Fibroblast of villous mesenchyme (primary cell): ENCODE measurements around the gene CAPN13. TPM values are rescaled to one million over a fixed set of nuclear protein-coding genes. Genes with fewer than 3 reads are reported as not detected.

Experiments
- DNase-seq: peaks from one replicate; pipeline ENCODE4 v3.0.0-alpha.2; 2010; ENCODE audit warnings: low read depth
- H3K4me3 ChIP-seq: 2 replicates; pipeline ENCODE4 v1.5.1; 2011; ENCODE audit warnings: low read depth, mild to moderate bottlenecking, low read length
- total RNA-seq: library from RNA; depleted of rRNA; stranded (reverse); fragments of >200 nt; gene quantifications from 2 replicates; pipeline ENCODE4 v1.2.3, GENCODE V29; 2012
- TF ChIP-seq, protein P1 (sequence below): IDR thresholded peaks from 2 replicates; pipeline ENCODE4 v1.5.1; 2012; ENCODE audit warnings: low read depth, mild to moderate bottlenecking, low read length; ENCODE audit not compliant: insufficient read depth

The CAPN13 gene
- total RNA-seq, 1 donor = not detected

DNA sequence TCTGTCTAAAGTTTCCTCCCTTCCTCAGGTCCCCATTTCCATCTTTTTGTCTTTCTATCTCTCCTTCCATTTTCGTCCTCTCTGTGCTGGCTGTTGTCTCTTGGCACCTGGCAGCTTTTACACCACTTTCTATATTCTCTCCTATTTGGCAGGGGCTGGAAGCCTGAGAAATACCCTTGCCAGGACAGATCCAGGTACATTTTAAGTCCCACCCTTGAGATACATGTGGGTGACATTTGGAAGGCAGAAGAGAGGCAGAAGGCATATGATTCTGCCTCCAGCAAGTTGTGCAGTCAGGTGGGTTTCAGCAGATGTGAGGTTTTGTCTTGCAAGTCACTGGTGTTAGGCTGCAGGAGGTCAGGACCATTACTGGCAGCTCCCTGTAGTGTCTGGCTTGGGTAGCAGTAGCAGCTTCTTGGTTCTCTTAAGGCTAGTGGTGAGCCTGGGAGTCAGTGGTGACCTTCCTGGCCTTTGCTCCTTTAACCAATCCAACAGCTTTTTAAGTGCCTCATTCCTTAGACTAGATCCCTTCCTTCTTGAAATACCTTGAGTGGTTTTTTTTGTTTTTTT lies 90.1 kb downstream of the CAPN13 start:
- DNase-seq = no peak
- TF ChIP-seq, protein P1, sequence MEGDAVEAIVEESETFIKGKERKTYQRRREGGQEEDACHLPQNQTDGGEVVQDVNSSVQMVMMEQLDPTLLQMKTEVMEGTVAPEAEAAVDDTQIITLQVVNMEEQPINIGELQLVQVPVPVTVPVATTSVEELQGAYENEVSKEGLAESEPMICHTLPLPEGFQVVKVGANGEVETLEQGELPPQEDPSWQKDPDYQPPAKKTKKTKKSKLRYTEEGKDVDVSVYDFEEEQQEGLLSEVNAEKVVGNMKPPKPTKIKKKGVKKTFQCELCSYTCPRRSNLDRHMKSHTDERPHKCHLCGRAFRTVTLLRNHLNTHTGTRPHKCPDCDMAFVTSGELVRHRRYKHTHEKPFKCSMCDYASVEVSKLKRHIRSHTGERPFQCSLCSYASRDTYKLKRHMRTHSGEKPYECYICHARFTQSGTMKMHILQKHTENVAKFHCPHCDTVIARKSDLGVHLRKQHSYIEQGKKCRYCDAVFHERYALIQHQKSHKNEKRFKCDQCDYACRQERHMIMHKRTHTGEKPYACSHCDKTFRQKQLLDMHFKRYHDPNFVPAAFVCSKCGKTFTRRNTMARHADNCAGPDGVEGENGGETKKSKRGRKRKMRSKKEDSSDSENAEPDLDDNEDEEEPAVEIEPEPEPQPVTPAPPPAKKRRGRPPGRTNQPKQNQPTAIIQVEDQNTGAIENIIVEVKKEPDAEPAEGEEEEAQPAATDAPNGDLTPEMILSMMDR = no peak
- H3K4me3 ChIP-seq = no peak overlapping the region

DNA sequence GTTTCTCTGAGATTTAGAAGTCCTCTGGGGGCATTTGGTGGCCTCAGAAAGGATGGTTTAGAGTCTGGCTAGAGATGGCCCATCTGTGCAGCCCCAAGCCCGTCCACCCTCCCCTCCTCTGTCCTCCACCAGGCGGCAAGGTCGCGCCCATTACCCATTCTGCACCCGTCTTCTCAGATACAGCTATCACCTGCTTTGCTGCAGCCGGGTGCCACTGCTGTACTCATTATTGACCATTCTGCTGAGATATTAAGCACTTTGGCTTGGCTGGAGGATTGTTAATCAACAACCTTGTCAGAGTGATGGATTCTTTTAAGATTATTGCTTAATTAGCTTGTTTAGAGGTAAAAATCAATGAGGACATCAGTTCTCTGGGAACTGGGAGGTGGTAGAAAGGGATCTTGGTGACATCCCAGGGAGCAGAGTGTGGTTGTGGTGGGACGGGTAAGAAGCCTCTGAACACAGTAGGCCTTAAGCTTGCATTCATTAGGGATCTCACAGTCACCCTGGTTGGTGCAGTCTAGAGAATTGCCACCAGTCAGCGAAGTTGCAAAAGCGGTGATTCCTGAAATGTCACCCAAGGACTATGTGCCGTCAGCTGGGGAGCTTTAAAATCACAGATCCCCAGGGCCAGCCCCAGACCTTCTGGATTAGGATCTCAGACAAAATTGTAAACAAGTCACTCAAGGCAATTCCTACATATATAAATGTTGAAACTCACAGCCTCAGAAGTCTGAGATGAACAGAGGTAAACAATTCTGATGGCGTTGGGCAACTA lies 90.9 kb downstream of the CAPN13 start:
- DNase-seq = peak; percentile 5
- H3K4me3 ChIP-seq = no peak overlapping the region
- TF ChIP-seq, protein P1 = no peak

DNA sequence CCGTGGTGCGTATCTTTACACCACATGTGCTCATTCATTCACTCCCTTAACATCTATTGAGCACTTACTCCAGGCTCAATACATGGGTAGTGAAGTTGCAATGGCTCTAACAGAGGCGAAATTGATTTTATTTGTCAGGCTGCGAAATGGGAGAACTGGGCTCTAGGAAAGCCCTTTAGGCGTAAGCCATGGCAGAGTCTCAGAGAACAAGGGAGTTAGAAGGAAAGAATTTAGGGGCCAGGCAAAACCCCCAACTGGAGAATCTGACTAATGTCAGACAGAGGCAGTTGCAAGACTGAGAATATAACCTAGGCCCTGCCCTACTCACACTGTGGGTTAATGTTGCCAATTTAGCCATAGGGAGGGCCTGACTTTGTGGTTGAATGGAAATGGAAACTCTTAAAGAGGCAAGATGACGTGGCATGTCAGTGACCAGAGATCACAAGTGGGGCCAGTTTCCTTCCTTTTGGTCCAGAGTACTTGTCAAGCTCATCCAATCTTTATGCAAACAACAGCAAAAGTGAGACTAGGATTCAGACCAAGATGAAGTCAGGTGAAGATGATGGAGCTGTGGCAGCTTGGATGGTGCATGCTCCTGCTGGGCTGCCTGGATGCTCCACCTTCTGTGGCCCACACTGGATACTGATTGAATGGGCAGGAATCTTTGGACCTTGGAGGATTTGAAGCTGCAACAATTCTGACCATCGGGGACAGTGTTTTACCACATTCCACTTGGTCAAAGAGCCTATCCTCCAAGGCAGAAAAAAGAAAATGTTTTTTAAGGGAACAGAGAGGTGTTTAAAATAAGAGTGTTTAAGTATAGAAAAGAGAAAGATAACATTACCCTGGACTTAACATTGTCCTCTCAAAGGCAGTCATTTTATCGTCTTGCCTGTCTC lies 92.2 kb downstream of the CAPN13 start:
- TF ChIP-seq, protein P1 = no peak
- DNase-seq = no peak
- no peak overlapping the region for H3K4me3 ChIP-seq

DNA sequence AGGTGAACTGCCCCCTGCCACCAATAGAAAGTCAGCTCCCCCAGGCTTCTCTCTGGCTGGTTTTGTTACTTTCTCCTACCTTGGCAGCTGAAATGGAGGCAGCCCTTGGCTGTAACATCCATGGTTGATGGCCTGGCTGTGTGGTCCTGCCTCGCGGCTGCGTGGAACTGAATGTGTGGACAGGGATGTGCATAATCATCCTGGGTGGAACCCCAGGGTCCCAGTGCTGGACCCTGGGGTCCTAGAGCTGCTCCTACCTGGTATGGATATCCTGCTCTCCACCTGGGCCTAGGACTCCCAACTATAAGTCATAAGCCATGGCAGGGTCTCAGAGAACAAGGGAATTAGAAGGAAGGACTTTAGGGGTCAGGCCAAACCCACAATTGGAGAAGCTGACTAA lies 93.5 kb downstream of the CAPN13 start:
- H3K4me3 ChIP-seq = no peak overlapping the region
- TF ChIP-seq, protein P1 = no peak
- DNase-seq = no peak

DNA sequence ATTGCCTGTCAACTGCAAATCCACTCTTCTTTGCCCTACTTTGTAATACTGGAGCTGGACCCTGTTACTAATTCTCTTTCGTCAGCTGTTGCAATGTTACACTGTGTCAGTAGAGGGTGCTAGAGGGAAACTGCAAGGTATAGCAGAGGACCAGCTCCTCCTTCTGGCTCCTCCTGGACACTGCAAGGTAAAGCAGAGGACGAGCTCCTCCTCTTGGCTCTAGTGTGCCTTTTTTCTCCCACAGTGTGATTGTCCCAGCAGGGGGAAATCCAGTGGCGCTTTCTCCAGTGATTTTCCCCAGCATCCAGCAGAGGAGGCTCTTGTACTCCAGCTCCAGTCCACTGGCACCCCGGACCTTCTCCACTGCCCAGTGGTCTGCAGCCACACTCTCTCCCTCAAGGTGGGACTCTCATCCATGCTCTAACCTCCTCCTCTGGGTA lies 95.6 kb downstream of the CAPN13 start:
- TF ChIP-seq, protein P1 = peak; percentile 100
- no peak overlapping the region for H3K4me3 ChIP-seq
- DNase-seq = peak; percentile 87

DNA sequence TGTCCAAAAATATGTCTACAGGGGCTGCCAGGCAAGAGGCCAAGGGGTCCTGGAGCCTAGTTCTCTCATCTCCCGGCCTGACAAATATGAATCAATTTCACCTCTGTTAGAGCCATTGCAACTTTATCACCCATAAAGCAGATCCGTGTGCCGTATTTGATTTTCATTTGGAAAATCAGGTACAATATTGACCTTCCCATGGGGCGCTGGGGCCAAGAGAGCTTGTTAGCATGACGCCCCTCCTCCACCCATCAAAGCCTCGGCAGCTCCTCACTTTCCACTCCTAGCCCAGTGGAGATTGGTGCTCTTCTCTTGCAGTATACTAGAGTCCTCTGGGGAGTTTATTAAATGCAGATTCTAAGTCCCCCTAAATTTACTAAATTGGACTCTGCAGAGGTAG lies 96.8 kb downstream of the CAPN13 start:
- H3K4me3 ChIP-seq = no peak overlapping the region
- no peak for DNase-seq
- TF ChIP-seq, protein P1 = no peak
